HepG2 (cell line): ENCODE data around the gene FBXW5. TPM values are rescaled to one million over a fixed set of nuclear protein-coding genes. Genes with fewer than 3 reads are reported as not detected.

Experiments used
- ATAC-seq: fragments of 200-7000 bp; cut with Tn5 transposase; 3 replicates; pipeline ENCODE4 v1.9.1; 2020; ENCODE audit warnings: mild to moderate bottlenecking, moderate library complexity
- BruUV-seq: library from RNA; stranded (reverse); fragments of 400-500 nt; replicated peaks from 2 replicates; lab custom pipeline; 2021; lab: Mats Ljungman, UMichigan
- CTCF ChIA-PET: fragments of 300-600 bp; formaldehyde crosslinking; extraction: SDS; loops from one replicate; lab custom pipeline; 2021; ENCODE audit warnings: low total read pairs, inconsistent platforms, low intra/inter-chr PET ratio; lab: Yijun Ruan, JAX
- POLR2A ChIA-PET: fragments of 350-600 bp; sonication (Branson Sonifier 250); formaldehyde crosslinking; loops from one replicate; lab custom pipeline; 2020; ENCODE audit warnings: antibody characterized with exemption, inconsistent platforms; lab: Yijun Ruan, JAX
- DNase-seq: peaks from one replicate; pipeline ENCODE4 v3.0.0-alpha.2; 2015; ENCODE audit warnings: low spot score
- FAIRE-seq: peaks from 3 replicates; lab custom pipeline; 2011; peaks lifted over from hg19 to GRCh38; lab: Jason Lieb, UNC
- H2AFZ ChIP-seq: one replicate; pipeline ENCODE4 v1.6.1; 2011; ENCODE audit warnings: low read length, inconsistent platforms
- H3K27ac ChIP-seq: fragments of 300-600 bp; 3 replicates; pipeline ENCODE4 v1.8.0; 2011; ENCODE audit warnings: mixed run types, mild to moderate bottlenecking, mixed read lengths, low read length, inconsistent platforms; ENCODE audit not compliant: insufficient read depth; ENCODE audit errors: extremely low read length
- H3K27me3 ChIP-seq, 2 experiments: fragments of 200-600 bp in 1 of 2; 2 replicates in 1 of 2; 3 replicates in 1 of 2; pipeline versions ENCODE4 v1.6.0 to v1.8.0; 2011; ENCODE audit warnings: low read length in 2 of 2, mild to moderate bottlenecking in 2 of 2, moderate library complexity in 2 of 2, inconsistent platforms in 1 of 2; ENCODE audit not compliant: insufficient read depth in 2 of 2, control insufficient read depth in 1 of 2
- H3K36me3 ChIP-seq, 2 experiments: fragments of 200-600 bp in 1 of 2; replicated peaks in 1 of 2; 2 replicates in 1 of 2; 3 replicates in 1 of 2; pipeline versions ENCODE4 v1.5.1 to v1.8.0; 2011; ENCODE audit warnings: low read length in 2 of 2, inconsistent platforms in 1 of 2; ENCODE audit not compliant: insufficient read depth in 2 of 2, control insufficient read depth in 1 of 2
- H3K4me1 ChIP-seq: 2 replicates; pipeline ENCODE4 v1.5.1; 2012; ENCODE audit warnings: low read length, inconsistent platforms; ENCODE audit not compliant: insufficient read depth
- H3K4me2 ChIP-seq: 2 replicates; pipeline ENCODE4 v1.6.0; 2011; ENCODE audit warnings: low read depth, low read length, inconsistent platforms
- H3K4me3 ChIP-seq, 3 experiments: fragments of 200-600 bp in 1 of 3; sonication (generic), shearing (Covaris generic) in 1 of 3; replicated peaks in 1 of 3; 2 replicates each; pipeline ENCODE4 v1.5.1; 2011 to 2016; ENCODE audit warnings: low read length in 3 of 3, inconsistent platforms in 2 of 3, low read depth in 2 of 3, mild to moderate bottlenecking in 2 of 3, control low read depth in 1 of 3, mixed read lengths in 1 of 3; ENCODE audit not compliant: insufficient read depth in 1 of 3
- H3K79me2 ChIP-seq: one replicate; pipeline ENCODE4 v1.6.1; 2011; ENCODE audit warnings: low read length, inconsistent platforms; ENCODE audit not compliant: insufficient read depth
- H3K9ac ChIP-seq: 2 replicates; pipeline ENCODE4 v1.6.0; 2011; ENCODE audit warnings: mild to moderate bottlenecking, low read depth, low read length, inconsistent platforms; ENCODE audit not compliant: insufficient read depth
- H3K9me3 ChIP-seq: 2 replicates; pipeline ENCODE4 v1.5.1; 2012; ENCODE audit warnings: mild to moderate bottlenecking, low read length
- H4K20me1 ChIP-seq: 2 replicates; pipeline ENCODE4 v1.6.0; 2011; ENCODE audit warnings: inconsistent platforms, mild to moderate bottlenecking, low read length, moderate library complexity; ENCODE audit not compliant: insufficient read depth
- HDAC1 ChIP-seq: sonication (generic); formaldehyde crosslinking; IDR thresholded peaks from 2 replicates; pipeline ENCODE4 v1.5.1; 2020; ENCODE audit warnings: mild to moderate bottlenecking, missing genetic modification reagents
- MAFK ChIP-seq, 2 experiments: IDR thresholded peaks in 1 of 2; conservative IDR thresholded peaks in 1 of 2; 2 replicates each; pipeline ENCODE4 v1.6.1; 2011; ENCODE audit warnings: improper control_type of control experiment in 2 of 2, low read length in 2 of 2
- NCOA5 ChIP-seq: sonication (generic); formaldehyde crosslinking; IDR thresholded peaks from 2 replicates; pipeline ENCODE4 v1.4.0; 2020; ENCODE audit warnings: missing genetic modification reagents
- ZBTB33 ChIP-seq: sonication (generic); formaldehyde crosslinking; IDR thresholded peaks from 2 replicates; pipeline ENCODE4 v1.4.0; 2020; ENCODE audit warnings: missing genetic modification reagents
- ZNF18 ChIP-seq: sonication (generic); formaldehyde crosslinking; IDR thresholded peaks from 2 replicates; pipeline ENCODE4 v1.8.0; 2022; ENCODE audit warnings: mild to moderate bottlenecking, missing genetic modification reagents; ENCODE audit not compliant: insufficient replicate concordance
- ZNF333 ChIP-seq: sonication (generic); formaldehyde crosslinking; IDR thresholded peaks from 2 replicates; pipeline ENCODE4 v1.4.0; 2020; ENCODE audit warnings: mild to moderate bottlenecking, missing genetic modification reagents, borderline replicate concordance
- WGBS: methylation state at CpG from one replicate; pipeline ENCODE4 v1.1.6; 2017; ENCODE audit warnings: low lambda C conversion rate; 5-methylcytosine and 5-hydroxymethylcytosine counted together
- in situ Hi-C: cut with HindIII; loops from 2 replicates; pipeline ENCODE4 v1.10.0; 2017; ENCODE audit warnings: low pct_unique_long_range_greater_than_20kb; ENCODE audit not compliant: extremely low pct_ligation_motif_present
- intact Hi-C: fragments of 100-400 bp; cut with micrococcal nuclease; formaldehyde crosslinking; loops from one replicate; pipeline ENCODE4 v1.10.0; 2022; ENCODE audit not compliant: unreplicated experiment
- polyA plus RNA-seq, 8 experiments: library from polyadenylated mRNA; depleted of rRNA in 3 of 8; stranded (reverse) in 7 of 8; unstranded in 1 of 8; fragments of >200 nt; fragmentation: Illumina TruSeq in 4 of 8; extraction: Trizol in 4 of 8; gene quantifications; 2 replicates each; pipeline versions ENCODE4 v1.2.1 to v1.2.3, GENCODE V29; 2011 to 2016; ENCODE audit warnings: low read depth in 4 of 8, missing spikeins in 1 of 8, mixed read lengths in 1 of 8; ENCODE audit not compliant: insufficient read depth in 1 of 8
- total RNA-seq, 5 experiments: library from RNA; depleted of rRNA; stranded (reverse); fragments of >200 nt; fragmentation: Illumina TruSeq; extraction: Trizol; gene quantifications; 2 replicates each; pipeline ENCODE4 v1.2.3, GENCODE V29; 2016; ENCODE audit warnings: low read depth in 1 of 5
- TF ChIP-seq, protein P1 (sequence below): sonication (generic); formaldehyde crosslinking; IDR thresholded peaks from 2 replicates; pipeline ENCODE4 v1.4.0; 2020; ENCODE audit warnings: missing genetic modification reagents

FBXW5 gene
- total and polyA plus RNA-seq, 2 of the 13 experiments (the other 11 are each of a cell fraction or from before 2014, with no cell fraction given): 52.0 to 60.4 TPM

DNA sequence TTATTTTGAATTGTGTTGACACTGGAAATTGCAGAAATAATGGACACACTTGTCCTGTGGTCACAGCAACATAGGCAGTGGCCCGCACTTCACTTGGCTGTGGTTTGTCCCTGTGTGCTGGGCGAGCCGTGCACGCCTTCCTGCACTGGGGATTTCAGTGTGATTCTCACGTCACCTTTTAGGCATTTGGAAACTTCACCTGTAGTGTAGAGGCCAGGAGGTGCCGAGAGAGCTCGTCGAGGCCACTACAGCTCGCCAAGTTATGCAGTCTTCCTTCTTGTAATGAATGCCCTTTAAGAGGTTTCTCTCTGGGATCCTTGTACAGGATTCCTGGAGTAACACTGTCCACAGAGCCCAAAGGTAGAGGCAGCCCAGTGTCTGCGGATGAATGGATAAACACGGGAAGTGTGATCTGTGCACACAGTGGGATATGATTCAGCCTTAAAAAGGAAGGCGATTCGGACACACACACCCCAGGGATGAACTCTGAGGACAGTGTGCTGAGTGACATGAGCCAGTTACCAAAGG, 43.5 kb downstream of the FBXW5 start:
- in situ Hi-C loops (no loop called here), intact Hi-C loops (no loop called here)
- no peak for FAIRE-seq
- Histone ChIP-seq H3K4me3 (no peak overlapping the region), H3K4me2 (peak overlapping the region; percentile 39; the same call in 1 of the 2 replicates), H3K79me2 (peaks cover 17% of the 10 kb centered on the region), H3K36me3 (peaks cover 18 to 49% of the 10 kb centered on the region in 2 experiments), H2AFZ (no peak overlapping the region), H3K4me1 (peaks cover 27% of the 10 kb centered on the region), H3K9me3 (no peaks in the 10 kb centered on the region), H4K20me1 (peaks cover 12% of the 10 kb centered on the region), H3K27me3 (no peaks in the 10 kb centered on the region), H3K9ac (peak overlapping the region; percentile 40; the same call in 1 of the 2 replicates)
- ChIA-PET POLR2A (interaction anchor here (0.9 to 2.4 kb wide), 5 partner anchors 14 to 43 kb away, joined by 3 to 20 read pairs (median 10); partner anchors contain the start of gene TRAF2), CTCF (no interaction called here)
- DNase-seq: no peak
- 82% methylated on average over 13 of the region's 13 CpGs for WGBS
- TF ChIP-seq MAFK (conservative IDR thresholded peaks at IDR 0.05 in 1 of 2, IDR thresholded peaks at IDR 0.05 in 1 of 2; ENCODE audit: low read length in 2 of 2) (no peak), HDAC1 (0 out of 2 replicates have a peak, but pooled peaks have one; percentile 8), ZNF18 (CRISPR knock-in tag) (peak; percentile 77), NCOA5 (CRISPR knock-in tag) (no peak), ZBTB33 (peak; percentile 42), ZNF333 (no peak)
- TF ChIP-seq, protein P1, sequence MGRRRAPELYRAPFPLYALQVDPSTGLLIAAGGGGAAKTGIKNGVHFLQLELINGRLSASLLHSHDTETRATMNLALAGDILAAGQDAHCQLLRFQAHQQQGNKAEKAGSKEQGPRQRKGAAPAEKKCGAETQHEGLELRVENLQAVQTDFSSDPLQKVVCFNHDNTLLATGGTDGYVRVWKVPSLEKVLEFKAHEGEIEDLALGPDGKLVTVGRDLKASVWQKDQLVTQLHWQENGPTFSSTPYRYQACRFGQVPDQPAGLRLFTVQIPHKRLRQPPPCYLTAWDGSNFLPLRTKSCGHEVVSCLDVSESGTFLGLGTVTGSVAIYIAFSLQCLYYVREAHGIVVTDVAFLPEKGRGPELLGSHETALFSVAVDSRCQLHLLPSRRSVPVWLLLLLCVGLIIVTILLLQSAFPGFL (CRISPR knock-in tag): no peak
- TF ChIP-seq, all 625 proteins: peak for 3
- no peak for ATAC-seq
- H3K27ac ChIP-seq: peak overlapping the region; percentile 67
- no TSS peak for BruUV-seq
